Ovary (tissue), 3 donors: ENCODE results near the gene SF1.

Experiments used
- CTCF ChIP-seq, 3 donors: fragments of 450-650 bp in 2 of 3; fragments of 200-600 bp in 1 of 3; IDR thresholded peaks; one replicate each; pipeline versions ENCODE4 v1.5.1 to v1.8.0; 2016 to 2022; ENCODE audit warnings: antibody characterized with exemption in 3 of 3, mild to moderate bottlenecking in 1 of 3
- EP300 ChIP-seq: sonication (generic); formaldehyde crosslinking; IDR thresholded peaks from one replicate; pipeline ENCODE4 v1.6.1; 2017; ENCODE audit warnings: antibody characterized with exemption
- POLR2A ChIP-seq: fragments of 450-650 bp; IDR thresholded peaks from one replicate; pipeline ENCODE4 v1.6.1; 2017; ENCODE audit warnings: antibody characterized with exemption, mild to moderate bottlenecking, moderate library complexity
- donor health status: DM: no; HTN: no; CAD: no.

GRCh38 chr11:64778473-64779298 is at the start of gene SF1:
- TF ChIP-seq CTCF (IDR thresholded peaks at IDR 0.05) (peak in 1 of 3 donors; percentile 50), POLR2A (peak; percentile 97), EP300 (peak; percentile 11)
